K562 (cell line): ENCODE data around the gene ATP6V1F. TPM values are rescaled to one million over a fixed set of nuclear protein-coding genes. Genes with fewer than 3 reads are reported as not detected.

ENCODE experiments used
- BMI1 ChIP-seq: fragments of 150-350 bp; IDR thresholded peaks from 2 replicates; pipeline ENCODE4 v1.6.1; 2014; ENCODE audit warnings: low read length
- EP300 ChIP-seq: IDR thresholded peaks from 2 replicates; pipeline ENCODE4 v1.6.1; 2012; ENCODE audit warnings: low read length, improper control_type of control experiment
- FIP1L1 ChIP-seq: fragments of 200-400 bp; formaldehyde crosslinking; IDR thresholded peaks from 2 replicates; pipeline ENCODE4 v1.6.1; 2018; ENCODE audit warnings: mild to moderate bottlenecking, low read depth, low read length; ENCODE audit not compliant: poor library complexity, severe bottlenecking
- FOXA3 ChIP-seq, 2 experiments: fragments of 450-650 bp in 1 of 2; sonication (generic) in 1 of 2; formaldehyde crosslinking; IDR thresholded peaks in 1 of 2; conservative IDR thresholded peaks in 1 of 2; 2 replicates each; pipeline versions ENCODE4 v1.4.0 to v1.8.0; 2020 to 2022; ENCODE audit warnings: mild to moderate bottlenecking in 2 of 2, missing genetic modification reagents in 1 of 2
- HLTF ChIP-seq: fragments of 450-650 bp; IDR thresholded peaks from 2 replicates; pipeline ENCODE4 v1.6.1; 2016
- ILK ChIP-seq: fragments of 450-650 bp; IDR thresholded peaks from 2 replicates; pipeline ENCODE4 v1.6.1; 2016; ENCODE audit warnings: missing genetic modification characterization, low read depth, mild to moderate bottlenecking, missing compliant biosample characterization, moderate library complexity, borderline replicate concordance
- NR1H2 ChIP-seq: sonication (generic); formaldehyde crosslinking; IDR thresholded peaks from 2 replicates; pipeline ENCODE4 v1.4.0; 2020; ENCODE audit warnings: mild to moderate bottlenecking, missing genetic modification reagents
- RCOR1 ChIP-seq, 2 experiments: IDR thresholded peaks; 2 replicates each; pipeline ENCODE4 v1.6.1; 2012; ENCODE audit warnings: low read depth in 2 of 2, low read length in 2 of 2, borderline replicate concordance in 1 of 2, improper control_type of control experiment in 1 of 2
- SIN3A ChIP-seq, 2 experiments: fragments of 150-350 bp in 1 of 2; IDR thresholded peaks; 2 replicates each; pipeline ENCODE4 v1.6.1; 2011 to 2016; ENCODE audit warnings: borderline replicate concordance in 2 of 2, low read depth in 2 of 2, low read length in 2 of 2, mild to moderate bottlenecking in 2 of 2, moderate library complexity in 2 of 2; ENCODE audit not compliant: control insufficient read depth in 1 of 2
- SMAD4 ChIP-seq: fragments of 250-450 bp; sonication (Bioruptor Pico); conservative IDR thresholded peaks from 2 replicates; pipeline ENCODE4 v1.8.0; 2021; ENCODE audit warnings: inconsistent platforms, mild to moderate bottlenecking, moderate library complexity
- TEAD1 ChIP-seq, 2 experiments: fragments of 450-650 bp in 1 of 2; sonication (generic) in 1 of 2; formaldehyde crosslinking; IDR thresholded peaks; 2 replicates each; pipeline versions ENCODE4 v1.4.0 to v1.8.0; 2020 to 2022; ENCODE audit warnings: mild to moderate bottlenecking in 2 of 2, missing genetic modification reagents in 1 of 2
- XRCC3 ChIP-seq: fragments of 450-650 bp; IDR thresholded peaks from 2 replicates; pipeline ENCODE4 v1.6.1; 2017; ENCODE audit warnings: mild to moderate bottlenecking, moderate library complexity
- ZEB2 ChIP-seq: fragments of 450-650 bp; IDR thresholded peaks from 2 replicates; pipeline ENCODE4 v1.6.1; 2016
- ZFPM2 ChIP-seq: fragments of 250-450 bp; sonication (Bioruptor Pico); IDR thresholded peaks from 2 replicates; pipeline ENCODE4 v1.5.1; 2022; ENCODE audit warnings: mild to moderate bottlenecking
- ZNF316 ChIP-seq: fragments of 450-650 bp; IDR thresholded peaks from 2 replicates; pipeline ENCODE4 v1.6.1; 2016
- ZNF668 ChIP-seq: fragments of 250-450 bp; sonication (Bioruptor Pico); IDR thresholded peaks from 2 replicates; pipeline ENCODE4 v1.8.0; 2022; ENCODE audit warnings: mild to moderate bottlenecking, inconsistent platforms
- ZNF764 ChIP-seq: fragments of 250-450 bp; sonication (Bioruptor Pico); IDR thresholded peaks from 2 replicates; pipeline ENCODE4 v1.4.0; 2020; ENCODE audit warnings: low read depth, mild to moderate bottlenecking, moderate library complexity
- polyA plus RNA-seq, 8 experiments: library from polyadenylated mRNA; depleted of rRNA in 4 of 8; stranded (reverse) in 5 of 8; unstranded in 3 of 8; fragments of >200 nt; fragmentation: Nextera tagmentation in 2 of 8; fragmentation: Illumina TruSeq in 1 of 8; extraction: Ambion mirVana in 2 of 8; extraction: Trizol in 1 of 8; gene quantifications; 2 replicates each; pipeline versions ENCODE4 v1.2.1 to v1.2.3, GENCODE V29; 2011 to 2014; ENCODE audit warnings: inconsistent platforms in 1 of 8, missing spikeins in 1 of 8
- total RNA-seq, 7 experiments: library from RNA; depleted of rRNA in 6 of 7; stranded (reverse); fragments of >200 nt in 6 of 7; fragmentation: Illumina TruSeq in 2 of 7; extraction: Trizol in 2 of 7; gene quantifications; 2 replicates each; pipeline versions ENCODE4 v1.2.1 to v1.2.3, GENCODE V29; 2011 to 2021; ENCODE audit warnings: low replicate concordance in 1 of 7
- TF ChIP-seq, protein P1 (sequence below): fragments of 450-650 bp; formaldehyde crosslinking; IDR thresholded peaks from 2 replicates; pipeline ENCODE4 v1.4.0; 2020; ENCODE audit warnings: mild to moderate bottlenecking, mixed read lengths
- TF ChIP-seq, protein P2 (sequence below): IDR thresholded peaks from 2 replicates; pipeline ENCODE4 v1.6.1; 2012; ENCODE audit warnings: low read depth, low read length, improper control_type of control experiment, borderline replicate concordance
- TF ChIP-seq, protein P3 (sequence below): fragments of 250-450 bp; sonication (Bioruptor Pico); IDR thresholded peaks from 2 replicates; pipeline ENCODE4 v1.5.0; 2020; ENCODE audit warnings: mild to moderate bottlenecking, borderline replicate concordance
- TF ChIP-seq, protein P4 (sequence below): fragments of 450-650 bp; IDR thresholded peaks from 2 replicates; pipeline ENCODE4 v1.6.1; 2016; ENCODE audit warnings: antibody characterized with exemption

Gene ATP6V1F
- total and polyA plus RNA-seq, 9 of the 15 experiments (the other 6 are each of a cell fraction or from before 2014, with no cell fraction given), result 206 to 1,123 (median 542) TPM

DNA sequence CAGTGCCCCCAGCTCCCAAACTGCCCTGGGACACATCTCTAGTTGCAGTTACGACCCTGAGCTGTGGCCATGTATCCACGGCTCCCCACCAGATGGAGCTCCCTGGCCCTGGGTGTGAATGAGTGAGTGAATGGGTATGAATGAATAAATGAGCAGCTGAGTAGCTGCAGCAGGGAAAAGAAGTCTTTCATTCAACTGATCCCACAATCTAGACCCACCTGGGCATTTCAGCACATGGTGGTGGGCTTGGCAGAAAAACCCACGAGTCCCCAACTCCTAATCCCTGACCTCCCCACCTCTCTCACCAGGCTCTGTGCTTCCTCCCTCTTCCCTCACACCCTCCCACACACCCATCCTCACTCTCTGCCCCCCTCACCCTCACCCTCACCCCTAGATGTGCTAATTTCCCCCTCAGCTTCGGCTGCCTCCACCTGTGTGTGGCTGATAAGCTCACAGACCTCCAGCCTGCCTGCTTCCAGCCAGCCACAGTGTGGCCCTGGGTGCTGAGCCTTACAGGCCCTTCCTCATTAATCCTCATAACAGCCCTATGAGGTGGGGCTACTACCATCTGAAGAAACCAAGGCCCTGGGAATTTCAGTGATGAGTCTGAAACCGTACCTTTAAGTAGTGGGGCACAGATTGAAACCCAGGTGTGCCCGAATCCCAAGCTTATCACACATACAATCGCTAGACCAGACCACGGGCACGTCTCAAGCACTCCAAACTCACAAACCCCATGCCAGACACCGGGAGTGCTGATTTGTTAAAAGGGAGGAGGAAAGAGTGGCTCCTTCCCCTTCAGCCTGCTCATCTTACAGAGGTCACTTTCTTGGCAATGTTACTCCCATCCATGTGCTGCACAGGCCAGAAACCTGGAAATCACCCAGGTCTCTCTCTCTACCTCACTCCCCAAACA is 2.2 kb upstream of the ATP6V1F start (continued):
- TF ChIP-seq ZNF764 (CRISPR knock-in tag) (no peak), ILK (no peak), ZEB2 (peak; percentile 96), SIN3A (IDR thresholded peaks at IDR 0.05; ENCODE audit: borderline replicate concordance in 2 of 2, control insufficient read depth in 1 of 2, low read depth in 2 of 2, low read length in 2 of 2) (peak in 1 of 2 experiments; percentile 74; a peak in 1 of 4 replicates), HLTF (peak; percentile 99), NR1H2 (CRISPR knock-in tag) (no peak), EP300 (peak; percentile 84), RCOR1 (IDR thresholded peaks at IDR 0.05; ENCODE audit: borderline replicate concordance in 1 of 2, low read depth in 2 of 2, low read length in 2 of 2) (peak; percentile 81 to 96; a peak in 3 of 4 replicates), FIP1L1 (no peak), ZNF668 (CRISPR knock-in tag) (no peak), ZNF316 (no peak), BMI1 (no peak), SMAD4 (peak; percentile 92), ZFPM2 (CRISPR knock-in tag) (no peak), XRCC3 (no peak), FOXA3 (CRISPR knock-in tag; conservative IDR thresholded peaks at IDR 0.05 in 1 of 2, IDR thresholded peaks at IDR 0.05 in 1 of 2) (peak in 1 of 2 experiments; percentile 85; a peak in 1 of 4 replicates), TEAD1 (CRISPR knock-in tag; IDR thresholded peaks at IDR 0.05) (peak; percentile 25 to 55; a peak in 1 of 4 replicates)
- TF ChIP-seq, protein P1, sequence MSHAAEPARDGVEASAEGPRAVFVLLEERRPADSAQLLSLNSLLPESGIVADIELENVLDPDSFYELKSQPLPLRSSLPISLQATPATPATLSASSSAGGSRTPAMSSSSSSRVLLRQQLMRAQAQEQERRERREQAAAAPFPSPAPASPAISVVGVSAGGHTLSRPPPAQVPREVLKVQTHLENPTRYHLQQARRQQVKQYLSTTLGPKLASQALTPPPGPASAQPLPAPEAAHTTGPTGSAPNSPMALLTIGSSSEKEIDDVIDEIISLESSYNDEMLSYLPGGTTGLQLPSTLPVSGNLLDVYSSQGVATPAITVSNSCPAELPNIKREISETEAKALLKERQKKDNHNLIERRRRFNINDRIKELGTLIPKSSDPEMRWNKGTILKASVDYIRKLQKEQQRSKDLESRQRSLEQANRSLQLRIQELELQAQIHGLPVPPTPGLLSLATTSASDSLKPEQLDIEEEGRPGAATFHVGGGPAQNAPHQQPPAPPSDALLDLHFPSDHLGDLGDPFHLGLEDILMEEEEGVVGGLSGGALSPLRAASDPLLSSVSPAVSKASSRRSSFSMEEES, result no peak
- TF ChIP-seq, protein P2, sequence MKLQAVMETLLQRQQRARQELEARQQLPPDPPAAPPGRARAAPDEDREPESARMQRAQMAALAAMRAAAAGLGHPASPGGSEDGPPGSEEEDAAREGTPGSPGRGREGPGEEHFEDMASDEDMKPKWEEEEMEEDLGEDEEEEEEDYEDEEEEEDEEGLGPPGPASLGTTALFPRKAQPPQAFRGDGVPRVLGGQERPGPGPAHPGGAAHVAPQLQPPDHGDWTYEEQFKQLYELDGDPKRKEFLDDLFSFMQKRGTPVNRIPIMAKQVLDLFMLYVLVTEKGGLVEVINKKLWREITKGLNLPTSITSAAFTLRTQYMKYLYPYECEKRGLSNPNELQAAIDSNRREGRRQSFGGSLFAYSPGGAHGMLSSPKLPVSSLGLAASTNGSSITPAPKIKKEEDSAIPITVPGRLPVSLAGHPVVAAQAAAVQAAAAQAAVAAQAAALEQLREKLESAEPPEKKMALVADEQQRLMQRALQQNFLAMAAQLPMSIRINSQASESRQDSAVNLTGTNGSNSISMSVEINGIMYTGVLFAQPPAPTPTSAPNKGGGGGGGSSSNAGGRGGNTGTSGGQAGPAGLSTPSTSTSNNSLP, result peak; percentile 50; the same call in 1 of the 2 replicates
- TF ChIP-seq, protein P3, sequence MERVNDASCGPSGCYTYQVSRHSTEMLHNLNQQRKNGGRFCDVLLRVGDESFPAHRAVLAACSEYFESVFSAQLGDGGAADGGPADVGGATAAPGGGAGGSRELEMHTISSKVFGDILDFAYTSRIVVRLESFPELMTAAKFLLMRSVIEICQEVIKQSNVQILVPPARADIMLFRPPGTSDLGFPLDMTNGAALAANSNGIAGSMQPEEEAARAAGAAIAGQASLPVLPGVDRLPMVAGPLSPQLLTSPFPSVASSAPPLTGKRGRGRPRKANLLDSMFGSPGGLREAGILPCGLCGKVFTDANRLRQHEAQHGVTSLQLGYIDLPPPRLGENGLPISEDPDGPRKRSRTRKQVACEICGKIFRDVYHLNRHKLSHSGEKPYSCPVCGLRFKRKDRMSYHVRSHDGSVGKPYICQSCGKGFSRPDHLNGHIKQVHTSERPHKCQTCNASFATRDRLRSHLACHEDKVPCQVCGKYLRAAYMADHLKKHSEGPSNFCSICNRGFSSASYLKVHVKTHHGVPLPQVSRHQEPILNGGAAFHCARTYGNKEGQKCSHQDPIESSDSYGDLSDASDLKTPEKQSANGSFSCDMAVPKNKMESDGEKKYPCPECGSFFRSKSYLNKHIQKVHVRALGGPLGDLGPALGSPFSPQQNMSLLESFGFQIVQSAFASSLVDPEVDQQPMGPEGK, result no peak
- TF ChIP-seq, protein P4, sequence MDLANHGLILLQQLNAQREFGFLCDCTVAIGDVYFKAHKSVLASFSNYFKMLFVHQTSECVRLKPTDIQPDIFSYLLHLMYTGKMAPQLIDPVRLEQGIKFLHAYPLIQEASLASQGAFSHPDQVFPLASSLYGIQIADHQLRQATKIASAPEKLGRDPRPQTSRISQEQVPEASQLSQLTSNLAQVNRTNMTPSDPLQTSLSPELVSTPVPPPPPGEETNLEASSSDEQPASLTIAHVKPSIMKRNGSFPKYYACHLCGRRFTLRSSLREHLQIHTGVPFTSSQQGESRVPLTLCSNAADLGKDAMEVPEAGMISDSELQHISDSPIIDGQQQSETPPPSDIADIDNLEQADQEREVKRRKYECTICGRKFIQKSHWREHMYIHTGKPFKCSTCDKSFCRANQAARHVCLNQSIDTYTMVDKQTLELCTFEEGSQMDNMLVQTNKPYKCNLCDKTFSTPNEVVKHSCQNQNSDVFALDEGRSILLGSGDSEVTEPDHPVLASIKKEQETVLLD, result peak; percentile 96
